H1 (cell line): ENCODE measurements around the gene MGST2. TPM values are rescaled to one million over a fixed set of nuclear protein-coding genes. Genes with fewer than 3 reads are reported as not detected.

Experiments used
- CTCF ChIA-PET: fragments of 300-600 bp; sonication (Branson Sonifier 250); formaldehyde crosslinking; loops from one replicate; lab custom pipeline; 2021; ENCODE audit not compliant: partially characterized antibody; lab: Charles Lee
- POLR2A ChIA-PET: fragments of 300-600 bp; sonication (Branson Sonifier 250); formaldehyde crosslinking; loops from one replicate; lab custom pipeline; 2021; ENCODE audit warnings: inconsistent platforms; ENCODE audit not compliant: partially characterized antibody; lab: Charles Lee
- DNase-seq, 2 experiments: peaks; one replicate each; pipeline versions ENCODE4 v3.0.0 to v3.0.0-alpha.2; 2010 to 2022; ENCODE audit warnings: low spot score in 2 of 2, low read depth in 1 of 2, mixed read lengths in 1 of 2
- FAIRE-seq: peaks from 2 replicates; lab custom pipeline; 2011; peaks lifted over from hg19 to GRCh38; lab: Jason Lieb, UNC
- H2AFZ ChIP-seq: 2 replicates; pipeline ENCODE4 v1.8.1; 2012; ENCODE audit warnings: low read length, inconsistent platforms
- H2AK5ac ChIP-seq: 2 replicates; pipeline ENCODE4 v1.6.1; 2013; ENCODE audit warnings: low read depth, low read length
- H2BK120ac ChIP-seq: replicated peaks from 2 replicates; pipeline ENCODE3; 2013; ENCODE audit warnings: low read depth, low read length, inconsistent platforms
- H2BK12ac ChIP-seq: 2 replicates; pipeline ENCODE4 v1.6.1; 2013; ENCODE audit warnings: low read depth, low read length
- H2BK15ac ChIP-seq: 2 replicates; pipeline ENCODE4 v1.6.1; 2013; ENCODE audit warnings: low read length
- H2BK20ac ChIP-seq: 2 replicates; pipeline ENCODE4 v1.6.1; 2013; ENCODE audit warnings: low read length
- H2BK5ac ChIP-seq: 2 replicates; pipeline ENCODE4 v1.6.1; 2013; ENCODE audit warnings: low read depth, low read length
- H3K14ac ChIP-seq: 2 replicates; pipeline ENCODE4 v1.6.1; 2013; ENCODE audit warnings: inconsistent platforms; ENCODE audit not compliant: insufficient read length
- H3K18ac ChIP-seq: 2 replicates; pipeline ENCODE4 v1.6.1; 2013; ENCODE audit warnings: low read length; ENCODE audit errors: extremely low read depth
- H3K23ac ChIP-seq: 2 replicates; pipeline ENCODE4 v1.6.1; 2013; ENCODE audit warnings: inconsistent platforms; ENCODE audit not compliant: insufficient read length
- H3K23me2 ChIP-seq: 2 replicates; pipeline ENCODE4 v1.6.1; 2013; ENCODE audit warnings: low read depth, low read length
- H3K27ac ChIP-seq: 2 replicates; pipeline ENCODE4 v1.6.1; 2011; ENCODE audit warnings: low read depth, low read length, inconsistent platforms
- H3K27me3 ChIP-seq, 4 experiments: replicated peaks in 1 of 4; 1 replicate in 1 of 4; 2 replicates in 3 of 4; pipeline versions ENCODE4 v1.6.1 to v1.8.1; 2011 to 2013; ENCODE audit warnings: low read length in 3 of 4, mild to moderate bottlenecking in 3 of 4, inconsistent platforms in 2 of 4, mixed read lengths in 2 of 4, moderate library complexity in 1 of 4; ENCODE audit not compliant: control insufficient read depth in 3 of 4, insufficient read depth in 3 of 4; ENCODE audit errors: extremely low read depth in 1 of 4
- H3K36me3 ChIP-seq, 4 experiments: 2 replicates each; pipeline versions ENCODE4 v1.6.1 to v1.8.1; 2011 to 2013; ENCODE audit warnings: mild to moderate bottlenecking in 4 of 4, low read length in 3 of 4, moderate library complexity in 2 of 4, control low read depth in 1 of 4, inconsistent platforms in 1 of 4; ENCODE audit not compliant: insufficient read depth in 4 of 4, control insufficient read depth in 2 of 4
- H3K4ac ChIP-seq: replicated peaks from 2 replicates; pipeline ENCODE3; 2013; ENCODE audit warnings: low read length, low read depth, mixed read lengths, inconsistent platforms; ENCODE audit not compliant: insufficient read length
- H3K4me1 ChIP-seq, 4 experiments: replicated peaks in 1 of 4; 1 replicate in 1 of 4; 2 replicates in 3 of 4; pipeline versions ENCODE4 v1.6.1 to v1.8.1; 2011 to 2013; ENCODE audit warnings: low read length in 3 of 4, inconsistent platforms in 2 of 4, mixed read lengths in 1 of 4; ENCODE audit not compliant: insufficient read depth in 4 of 4, control insufficient read depth in 3 of 4
- H3K4me2 ChIP-seq, 2 experiments: 2 replicates each; pipeline versions ENCODE4 v1.6.1 to v1.8.1; 2011 to 2013; ENCODE audit warnings: low read depth in 2 of 2, low read length in 2 of 2, control low read depth in 1 of 2, inconsistent platforms in 1 of 2, mild to moderate bottlenecking in 1 of 2; ENCODE audit not compliant: insufficient read depth in 1 of 2
- H3K4me3 ChIP-seq, 4 experiments: fragments of 200-600, 300-600 bp in 1 of 4; sonication (generic), shearing (Covaris generic), sonication (Bioruptor Twin) in 1 of 4; 2 replicates each; pipeline versions ENCODE4 v1.5.1 to v1.8.1; 2011 to 2016; ENCODE audit warnings: low read length in 4 of 4, low read depth in 3 of 4, control low read depth in 2 of 4, inconsistent platforms in 2 of 4, mild to moderate bottlenecking in 2 of 4, mixed read lengths in 1 of 4, moderate library complexity in 1 of 4; ENCODE audit not compliant: insufficient read depth in 2 of 4; ENCODE audit errors: extremely low read depth in 1 of 4
- H3K56ac ChIP-seq: replicated peaks from 2 replicates; pipeline ENCODE3; 2013; ENCODE audit warnings: low read depth, mild to moderate bottlenecking, mixed read lengths, low read length, inconsistent platforms; ENCODE audit not compliant: insufficient read length
- H3K79me1 ChIP-seq: 2 replicates; pipeline ENCODE4 v1.6.1; 2013; ENCODE audit warnings: low read depth, low read length, control low read depth
- H3K79me2 ChIP-seq, 2 experiments: 2 replicates each; pipeline versions ENCODE4 v1.6.1 to v1.8.1; 2012 to 2013; ENCODE audit warnings: low read length in 2 of 2, mild to moderate bottlenecking in 2 of 2, inconsistent platforms in 1 of 2; ENCODE audit not compliant: insufficient read depth in 2 of 2, control insufficient read depth in 1 of 2
- H3K9ac ChIP-seq, 4 experiments: replicated peaks in 1 of 4; 1 replicate in 1 of 4; 2 replicates in 3 of 4; pipeline versions ENCODE4 v1.6.1 to v1.8.1; 2011 to 2013; ENCODE audit warnings: low read depth in 3 of 4, low read length in 3 of 4, control low read depth in 2 of 4, mild to moderate bottlenecking in 2 of 4, moderate library complexity in 2 of 4, inconsistent platforms in 1 of 4; ENCODE audit errors: extremely low read depth in 1 of 4
- H3K9me3 ChIP-seq, 2 experiments: 2 replicates each; pipeline versions ENCODE4 v1.6.1 to v1.8.1; 2012 to 2013; ENCODE audit warnings: mild to moderate bottlenecking in 2 of 2, moderate library complexity in 2 of 2, control low read depth in 1 of 2, inconsistent platforms in 1 of 2, low read depth in 1 of 2, low read length in 1 of 2, mixed read lengths in 1 of 2; ENCODE audit not compliant: insufficient read depth in 2 of 2
- H4K20me1 ChIP-seq, 2 experiments: replicated peaks in 1 of 2; 2 replicates each; pipeline versions ENCODE3 to v1.8.1; 2011 to 2013; ENCODE audit warnings: inconsistent platforms in 2 of 2, low read length in 2 of 2, mild to moderate bottlenecking in 1 of 2; ENCODE audit not compliant: insufficient read depth in 2 of 2, control insufficient read depth in 1 of 2
- H4K5ac ChIP-seq: 2 replicates; pipeline ENCODE4 v1.6.1; 2013; ENCODE audit warnings: low read length, low read depth, mixed read lengths, inconsistent platforms; ENCODE audit not compliant: insufficient read length
- H4K8ac ChIP-seq: 2 replicates; pipeline ENCODE4 v1.8.0; 2013; ENCODE audit warnings: mild to moderate bottlenecking, moderate library complexity, low read length, inconsistent platforms; ENCODE audit not compliant: insufficient read depth; ENCODE audit errors: extremely low read depth
- H4K91ac ChIP-seq: replicated peaks from 2 replicates; pipeline ENCODE3; 2013; ENCODE audit warnings: low read length, mixed read lengths, inconsistent platforms; ENCODE audit not compliant: insufficient read length
- CBX5 ChIP-seq: fragments of 300-800, 300-1000 bp; sonication (generic); IDR thresholded peaks from 2 replicates; pipeline ENCODE4 v1.7.1; 2016; ENCODE audit warnings: antibody characterized with exemption, low read length, low read depth
- CHD1 ChIP-seq: IDR thresholded peaks from 2 replicates; pipeline ENCODE4 v1.6.1; 2012; ENCODE audit warnings: low read depth, low read length, improper control_type of control experiment
- EP300 ChIP-seq, 2 experiments: IDR thresholded peaks; 1 replicate in 1 of 2; 2 replicates in 1 of 2; pipeline ENCODE4 v1.6.1; 2011 to 2012; ENCODE audit warnings: low read depth in 2 of 2, low read length in 2 of 2, mild to moderate bottlenecking in 2 of 2, borderline replicate concordance in 1 of 2, inconsistent platforms in 1 of 2, moderate library complexity in 1 of 2
- HDAC2 ChIP-seq, 2 experiments: fragments of 300-600 bp in 1 of 2; sonication (generic) in 1 of 2; IDR thresholded peaks; 2 replicates each; pipeline ENCODE4 v1.6.1; 2011 to 2012; ENCODE audit warnings: low read depth in 2 of 2, low read length in 2 of 2, mild to moderate bottlenecking in 2 of 2, moderate library complexity in 2 of 2, borderline replicate concordance in 1 of 2, inconsistent platforms in 1 of 2
- NANOG ChIP-seq: IDR thresholded peaks from 2 replicates; pipeline ENCODE4 v1.6.1; 2011; ENCODE audit warnings: low read length, low read depth, mild to moderate bottlenecking, inconsistent platforms; ENCODE audit not compliant: insufficient read depth, poor library complexity, severe bottlenecking
- POLR2AphosphoS5 ChIP-seq: IDR thresholded peaks from 2 replicates; pipeline ENCODE4 v1.6.1; 2011; ENCODE audit warnings: low read depth, low read length
- RXRA ChIP-seq: IDR thresholded peaks from 2 replicates; pipeline ENCODE4 v1.6.1; 2011; ENCODE audit warnings: low read depth, mild to moderate bottlenecking, low read length, moderate library complexity; ENCODE audit not compliant: insufficient read depth
- SUZ12 ChIP-seq: fragments of 200-600 bp; sonication (generic); IDR thresholded peaks from 2 replicates; pipeline ENCODE4 v1.6.1; 2012; ENCODE audit warnings: mild to moderate bottlenecking, inconsistent platforms, low read length, moderate library complexity, mixed read lengths
- WGBS, 2 experiments: shearing (Covaris generic) in 1 of 2; methylation state at CpG; one replicate each; pipeline versions ENCODE4 v1.1.6 to v1.1.7; 2013 to 2015; ENCODE audit warnings: low lambda C conversion rate in 2 of 2, mixed read lengths in 2 of 2, inconsistent platforms in 1 of 2, low coverage in 1 of 2, missing lambda C conversion rate in 1 of 2; ENCODE audit not compliant: insufficient replicate concordance in 2 of 2, insufficient coverage in 1 of 2, insufficient read length in 1 of 2; ENCODE audit errors: extremely low coverage in 1 of 2, missing lambda C conversion rate in 1 of 2; 5-methylcytosine and 5-hydroxymethylcytosine counted together
- polyA plus RNA-seq, 7 experiments: library from polyadenylated mRNA; depleted of rRNA in 3 of 7; stranded (reverse) in 5 of 7; unstranded in 2 of 7; fragments of >200 nt in 5 of 7; fragments of 200-250 nt in 2 of 7; gene quantifications; 1 replicate in 5 of 7; 2 replicates in 1 of 7; 4 replicates in 1 of 7; pipeline versions ENCODE4 v1.2.1 to v1.2.3, GENCODE V29; 2011 to 2013; ENCODE audit warnings: missing spikeins in 2 of 7, mixed read lengths in 2 of 7
- total RNA-seq: library from RNA; stranded (reverse); fragmentation: NEBNext Ultra II Directional; extraction: Animal tissue kit (Norgen Biotek cat#: 25700); gene quantifications from 2 replicates; pipeline ENCODE4 v1.2.1, GENCODE V29; 2021

The MGST2 gene
- total and polyA plus RNA-seq, 2 of the 8 experiments (the other 6 are each of a cell fraction or from before 2014, with no cell fraction given) = 8.0 to 13.6 TPM

GRCh38 chr4:139668658-139669201 lies 3.1 kb downstream of the MGST2 start:
- H3K79me1 ChIP-seq = no peaks in the 10 kb centered on the region
- CTCF ChIA-PET = interaction anchor here (0.9 to 21.5 kb wide), 5 partner anchors 14 to 658 kb away, joined by 3 to 239 read pairs (median 4); no protein-coding TSS in a partner anchor
- TF ChIP-seq NANOG = no peak
- TF ChIP-seq EP300 (IDR thresholded peaks at IDR 0.05; ENCODE audit: borderline replicate concordance in 1 of 2, low read depth in 2 of 2, low read length in 2 of 2) = no peak
- TF ChIP-seq RXRA = no peak
- no peak for TF ChIP-seq CHD1
- no peak for TF ChIP-seq POLR2AphosphoS5
- TF ChIP-seq HDAC2 (IDR thresholded peaks at IDR 0.05; ENCODE audit: borderline replicate concordance in 1 of 2, low read depth in 2 of 2, low read length in 2 of 2) = no peak
- TF ChIP-seq CBX5 = no peak
- TF ChIP-seq SUZ12 = no peak

More at GRCh38 chr4:139668658-139669201, 3.1 kb downstream of the MGST2 start:
- Histone ChIP-seq H2BK12ac (no peak overlapping the region), H4K8ac (no peak overlapping the region), H4K5ac (no peak overlapping the region), H3K79me2 (no peaks in the 10 kb centered on the region), H3K27me3 (no peaks in the 10 kb centered on the region; a peak in 1 of 7 replicates), H3K23me2 (peaks cover 2% of the 10 kb centered on the region; the same call in 1 of the 2 replicates), H3K56ac (no peak overlapping the region), H3K9ac (no peak overlapping the region), H3K4me1 (peaks cover 0 to 9% (median 2%) of the 10 kb centered on the region in 4 experiments; a peak in 3 of 7 replicates), H2BK20ac (no peak overlapping the region), H3K4me2 (no peak overlapping the region), H2BK15ac (no peak overlapping the region), H3K23ac (no peak overlapping the region), H3K18ac (no peak overlapping the region), H3K9me3 (no peaks in the 10 kb centered on the region), H3K4ac (no peak overlapping the region), H3K14ac (no peak overlapping the region), H2BK5ac (no peak overlapping the region), H3K4me3 (no peak overlapping the region), H2BK120ac (no peak overlapping the region), H4K20me1 (no peaks in the 10 kb centered on the region), H4K91ac (no peak overlapping the region), H3K27ac (no peak overlapping the region), H3K36me3 (no peaks in the 10 kb centered on the region), H2AK5ac (no peak overlapping the region), H2AFZ (no peak overlapping the region)
- DNase-seq (no peak), FAIRE-seq (no peak)
- 87% methylated on average over 4 of the region's 4 CpGs; no CpG with 5 or more reads in 1 of the 2 experiments for WGBS, 2 experiments
- POLR2A ChIA-PET = interaction anchor here (0.8 kb wide), 1 partner anchor 114 kb away, joined by 3 read pairs; no protein-coding TSS in a partner anchor
